Neural cell (in vitro differentiated cells): ENCODE results near the gene MAFB.

Experiments used
- EZH2 ChIP-seq: fragments of 200-600, 300-800 bp; shearing (Covaris generic), sonication (generic); IDR thresholded peaks from 2 replicates; pipeline ENCODE4 v1.6.1; 2014; ENCODE audit warnings: antibody characterized with exemption, low read length, borderline replicate concordance, mild to moderate bottlenecking; ENCODE audit not compliant: insufficient read depth, poor library complexity, severe bottlenecking
- POLR2AphosphoS5 ChIP-seq: IDR thresholded peaks from 2 replicates; pipeline ENCODE4 v1.6.1; 2012
- TAF1 ChIP-seq: IDR thresholded peaks from 2 replicates; pipeline ENCODE4 v1.6.1; 2012; ENCODE audit warnings: low read depth
- TF ChIP-seq, protein P1 (sequence below): fragments of 450-650 bp; IDR thresholded peaks from 2 replicates; pipeline ENCODE4 v1.5.1; 2014; ENCODE audit warnings: antibody characterized with exemption, mild to moderate bottlenecking, moderate library complexity; ENCODE audit not compliant: poor library complexity, severe bottlenecking

DNA sequence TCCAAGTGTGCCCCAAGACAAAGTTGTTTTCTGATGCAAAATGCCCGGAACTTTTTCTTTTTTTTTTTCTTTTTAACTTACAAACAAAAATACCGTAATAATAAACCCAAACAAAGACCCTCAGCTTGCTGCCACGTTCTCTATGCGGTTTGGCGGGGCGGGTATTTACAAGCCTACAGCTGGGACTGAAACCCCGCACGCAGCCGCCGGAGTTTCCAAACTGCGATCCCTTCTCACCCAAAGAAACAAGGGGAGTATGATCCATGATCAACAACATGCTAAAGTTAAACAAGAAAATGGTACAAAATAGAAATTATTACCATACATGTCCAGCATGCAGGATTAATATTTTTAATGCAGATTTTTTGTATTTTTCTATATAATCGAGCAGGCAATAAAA lies 2.1 kb downstream of the MAFB start:
- TF ChIP-seq EZH2, result no peak
- peak; percentile 6 for TF ChIP-seq POLR2AphosphoS5
- TF ChIP-seq TAF1, result no peak
- TF ChIP-seq, protein P1, sequence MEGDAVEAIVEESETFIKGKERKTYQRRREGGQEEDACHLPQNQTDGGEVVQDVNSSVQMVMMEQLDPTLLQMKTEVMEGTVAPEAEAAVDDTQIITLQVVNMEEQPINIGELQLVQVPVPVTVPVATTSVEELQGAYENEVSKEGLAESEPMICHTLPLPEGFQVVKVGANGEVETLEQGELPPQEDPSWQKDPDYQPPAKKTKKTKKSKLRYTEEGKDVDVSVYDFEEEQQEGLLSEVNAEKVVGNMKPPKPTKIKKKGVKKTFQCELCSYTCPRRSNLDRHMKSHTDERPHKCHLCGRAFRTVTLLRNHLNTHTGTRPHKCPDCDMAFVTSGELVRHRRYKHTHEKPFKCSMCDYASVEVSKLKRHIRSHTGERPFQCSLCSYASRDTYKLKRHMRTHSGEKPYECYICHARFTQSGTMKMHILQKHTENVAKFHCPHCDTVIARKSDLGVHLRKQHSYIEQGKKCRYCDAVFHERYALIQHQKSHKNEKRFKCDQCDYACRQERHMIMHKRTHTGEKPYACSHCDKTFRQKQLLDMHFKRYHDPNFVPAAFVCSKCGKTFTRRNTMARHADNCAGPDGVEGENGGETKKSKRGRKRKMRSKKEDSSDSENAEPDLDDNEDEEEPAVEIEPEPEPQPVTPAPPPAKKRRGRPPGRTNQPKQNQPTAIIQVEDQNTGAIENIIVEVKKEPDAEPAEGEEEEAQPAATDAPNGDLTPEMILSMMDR, result no peak
